Mesenchymal stem cell (in vitro differentiated cells and primary cell): ENCODE data around the gene MARS1.

Experiments
- DNase-seq: peaks from one replicate; pipeline ENCODE4 v3.0.0-alpha.2; 2013
- H2AFZ ChIP-seq: one replicate; pipeline ENCODE4 v1.6.1; 2013; ENCODE audit warnings: low read depth, mild to moderate bottlenecking, control low read depth, inconsistent platforms, low read length, moderate library complexity
- H2AK5ac ChIP-seq: 2 replicates; pipeline ENCODE4 v1.6.1; 2013; ENCODE audit warnings: low read length, moderate library complexity, mild to moderate bottlenecking, inconsistent platforms; ENCODE audit not compliant: severe bottlenecking
- H2BK120ac ChIP-seq: one replicate; pipeline ENCODE4 v1.6.1; 2013; ENCODE audit warnings: low read depth, mild to moderate bottlenecking, inconsistent platforms, low read length, moderate library complexity
- H2BK12ac ChIP-seq, 2 experiments: one replicate each; pipeline ENCODE4 v1.6.1; 2013; ENCODE audit warnings: inconsistent platforms in 2 of 2, low read length in 2 of 2, mild to moderate bottlenecking in 2 of 2, moderate library complexity in 2 of 2, control low read depth in 1 of 2
- H2BK15ac ChIP-seq: one replicate; pipeline ENCODE4 v1.6.1; 2013; ENCODE audit warnings: mild to moderate bottlenecking, low read depth, inconsistent platforms; ENCODE audit not compliant: poor library complexity, severe bottlenecking
- H2BK5ac ChIP-seq: 2 replicates; pipeline ENCODE4 v1.6.1; 2013; ENCODE audit warnings: low read depth, mild to moderate bottlenecking, low read length, control low read depth, inconsistent platforms; ENCODE audit not compliant: poor library complexity, severe bottlenecking
- H3K14ac ChIP-seq, 2 experiments: one replicate each; pipeline ENCODE4 v1.6.1; 2013; ENCODE audit warnings: inconsistent platforms in 2 of 2, low read length in 2 of 2, control low read depth in 1 of 2, mild to moderate bottlenecking in 1 of 2, moderate library complexity in 1 of 2
- H3K18ac ChIP-seq, 2 experiments: one replicate each; pipeline ENCODE4 v1.6.1; 2013; ENCODE audit warnings: inconsistent platforms in 2 of 2, low read length in 2 of 2, control low read depth in 1 of 2, low read depth in 1 of 2, mild to moderate bottlenecking in 1 of 2
- H3K23ac ChIP-seq, 2 experiments: one replicate each; pipeline ENCODE4 v1.6.1; 2013; ENCODE audit warnings: inconsistent platforms in 2 of 2, low read length in 2 of 2, mild to moderate bottlenecking in 2 of 2, moderate library complexity in 2 of 2, control low read depth in 1 of 2
- H3K27ac ChIP-seq: 2 replicates; pipeline ENCODE4 v1.5.1; 2013; ENCODE audit warnings: mild to moderate bottlenecking, moderate library complexity, low read length, control low read depth, inconsistent platforms; ENCODE audit not compliant: poor library complexity, severe bottlenecking
- H3K27me3 ChIP-seq, 2 experiments: 2 replicates each; pipeline versions ENCODE4 v1.6.1 to v1.7.0; 2013; ENCODE audit warnings: low read length in 2 of 2, mild to moderate bottlenecking in 2 of 2, moderate library complexity in 2 of 2, control low read depth in 1 of 2, inconsistent platforms in 1 of 2; ENCODE audit not compliant: control insufficient read depth in 1 of 2, insufficient read depth in 1 of 2
- H3K36me3 ChIP-seq, 2 experiments: 2 replicates each; pipeline versions ENCODE4 v1.6.1 to v1.7.0; 2013; ENCODE audit warnings: low read length in 2 of 2, control low read depth in 1 of 2, inconsistent platforms in 1 of 2, low read depth in 1 of 2, mild to moderate bottlenecking in 1 of 2; ENCODE audit not compliant: insufficient read depth in 2 of 2, control insufficient read depth in 1 of 2
- H3K4ac ChIP-seq, 2 experiments: one replicate each; pipeline ENCODE4 v1.6.1; 2013; ENCODE audit warnings: inconsistent platforms in 2 of 2, low read length in 2 of 2, mild to moderate bottlenecking in 2 of 2, moderate library complexity in 2 of 2, control low read depth in 1 of 2, low read depth in 1 of 2
- H3K4me1 ChIP-seq: 2 replicates; pipeline ENCODE4 v1.6.1; 2013; ENCODE audit warnings: low read depth, low read length, control low read depth; ENCODE audit not compliant: control insufficient read depth, insufficient read depth
- H3K4me2 ChIP-seq: 2 replicates; pipeline ENCODE4 v1.6.1; 2013; ENCODE audit warnings: low read length, mild to moderate bottlenecking, inconsistent platforms; ENCODE audit not compliant: poor library complexity, severe bottlenecking
- H3K4me3 ChIP-seq, 2 experiments: 2 replicates each; pipeline versions ENCODE4 v1.5.1 to v1.7.0; 2013; ENCODE audit warnings: low read length in 2 of 2, mild to moderate bottlenecking in 2 of 2, control low read depth in 1 of 2, low read depth in 1 of 2; ENCODE audit not compliant: insufficient read depth in 1 of 2
- H3K79me1 ChIP-seq: replicated peaks from 2 replicates; pipeline ENCODE4 v1.6.1; 2013; ENCODE audit warnings: mild to moderate bottlenecking, control low read depth, low read length, inconsistent platforms; ENCODE audit not compliant: poor library complexity, severe bottlenecking
- H3K9ac ChIP-seq: 2 replicates; pipeline ENCODE4 v1.7.0; 2013; ENCODE audit warnings: mild to moderate bottlenecking, low read length, moderate library complexity
- H3K9me3 ChIP-seq: 2 replicates; pipeline ENCODE4 v1.7.0; 2013; ENCODE audit warnings: mild to moderate bottlenecking, low read length; ENCODE audit not compliant: control insufficient read depth
- H4K8ac ChIP-seq: one replicate; pipeline ENCODE4 v1.6.1; 2013; ENCODE audit warnings: inconsistent platforms, mild to moderate bottlenecking, low read length, moderate library complexity
- H4K91ac ChIP-seq: one replicate; pipeline ENCODE4 v1.6.1; 2013; ENCODE audit warnings: mild to moderate bottlenecking, low read length, inconsistent platforms
- WGBS: methylation state at CpG from one replicate; pipeline ENCODE4 v1.1.7; 2013; ENCODE audit warnings: mixed read lengths; 5-methylcytosine and 5-hydroxymethylcytosine counted together

The MARS1 gene

GRCh38 chr12:57497223-57498131 is 9.6 kb downstream of the MARS1 start:
- DNase-seq: no peak
- Histone ChIP-seq H4K91ac (no peak overlapping the region), H2BK5ac (no peak overlapping the region), H2BK12ac (no peak overlapping the region), H4K8ac (no peak overlapping the region), H3K23ac (no peak overlapping the region), H3K4me2 (no peak overlapping the region), H2AFZ (no peak overlapping the region), H2AK5ac (no peak overlapping the region), H3K9ac (no peak overlapping the region), H3K14ac (no peak overlapping the region), H3K18ac (no peak overlapping the region), H3K27me3 (no peaks in the 10 kb centered on the region), H2BK15ac (no peak overlapping the region), H3K4ac (no peak overlapping the region), H2BK120ac (no peak overlapping the region), H3K79me1 (peaks cover 32% of the 10 kb centered on the region), H3K27ac (no peak overlapping the region), H3K9me3 (no peaks in the 10 kb centered on the region), H3K4me1 (no peaks in the 10 kb centered on the region), H3K4me3 (no peak overlapping the region), H3K36me3 (peaks cover 66 to 67% of the 10 kb centered on the region in 2 experiments)
- 96% methylated on average over 12 of the region's 12 CpGs for WGBS

DNA sequence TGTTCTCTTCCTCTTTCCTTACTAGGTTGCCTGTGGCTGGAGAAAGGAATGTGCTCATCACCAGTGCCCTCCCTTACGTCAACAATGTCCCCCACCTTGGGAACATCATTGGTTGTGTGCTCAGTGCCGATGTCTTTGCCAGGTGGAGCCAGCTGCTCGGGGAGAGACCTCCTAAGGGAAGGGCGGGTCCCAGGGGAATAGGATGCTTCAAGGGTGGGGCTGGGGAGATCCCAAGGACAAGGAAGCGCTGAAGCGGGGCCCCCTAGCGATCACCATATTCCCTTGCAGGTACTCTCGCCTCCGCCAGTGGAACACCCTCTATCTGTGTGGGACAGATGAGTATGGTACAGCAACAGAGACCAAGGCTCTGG is 10.2 kb downstream of the MARS1 start:
- no peak overlapping the region for H3K4me3 ChIP-seq
- no peak overlapping the region for H4K91ac ChIP-seq
- H2BK15ac ChIP-seq: no peak overlapping the region
- H3K4ac ChIP-seq: no peak overlapping the region
- H2BK12ac ChIP-seq: no peak overlapping the region
- no peak overlapping the region for H2AFZ ChIP-seq
- no peak overlapping the region for H3K9ac ChIP-seq
- no peaks in the 10 kb centered on the region for H3K27me3 ChIP-seq
- no peak for DNase-seq
- no peak overlapping the region for H3K27ac ChIP-seq
- no peak overlapping the region for H2AK5ac ChIP-seq
- H3K14ac ChIP-seq: no peak overlapping the region
- no peaks in the 10 kb centered on the region for H3K9me3 ChIP-seq
- peaks cover 29% of the 10 kb centered on the region for H3K79me1 ChIP-seq
- H3K23ac ChIP-seq: no peak overlapping the region
- H3K36me3 ChIP-seq: peaks cover 65 to 68% of the 10 kb centered on the region in 2 experiments
- no peak overlapping the region for H4K8ac ChIP-seq
- no peak overlapping the region for H3K18ac ChIP-seq
- H3K4me2 ChIP-seq: no peak overlapping the region
- H2BK120ac ChIP-seq: no peak overlapping the region
- WGBS: 84% methylated on average over 9 of the region's 9 CpGs
- no peaks in the 10 kb centered on the region for H3K4me1 ChIP-seq
- H2BK5ac ChIP-seq: no peak overlapping the region

GRCh38 chr12:57498571-57498970 is 10.7 kb downstream of the MARS1 start:
- Histone ChIP-seq H3K9ac (no peak overlapping the region), H3K14ac (no peak overlapping the region), H4K91ac (no peak overlapping the region), H3K4me3 (no peak overlapping the region), H2BK120ac (no peak overlapping the region), H3K18ac (no peak overlapping the region), H2BK12ac (no peak overlapping the region), H3K79me1 (peaks cover 29% of the 10 kb centered on the region), H3K27ac (no peak overlapping the region), H3K23ac (no peak overlapping the region), H4K8ac (no peak overlapping the region), H2AK5ac (no peak overlapping the region), H3K27me3 (no peaks in the 10 kb centered on the region), H3K4ac (no peak overlapping the region), H3K4me1 (no peaks in the 10 kb centered on the region), H3K4me2 (no peak overlapping the region), H3K36me3 (peaks cover 67 to 72% of the 10 kb centered on the region in 2 experiments), H3K9me3 (no peaks in the 10 kb centered on the region), H2AFZ (no peak overlapping the region), H2BK5ac (no peak overlapping the region), H2BK15ac (no peak overlapping the region)
- 90% methylated on average over 2 of the region's 4 CpGs for WGBS
- DNase-seq: no peak

GRCh38 chr12:57500213-57500612 is 12.3 kb downstream of the MARS1 start:
- Histone ChIP-seq H3K18ac (no peak overlapping the region), H3K4me3 (no peak overlapping the region), H3K4me1 (no peaks in the 10 kb centered on the region), H2BK5ac (no peak overlapping the region), H3K36me3 (peaks cover 80 to 83% of the 10 kb centered on the region in 2 experiments), H3K9ac (no peak overlapping the region), H4K8ac (no peak overlapping the region), H4K91ac (no peak overlapping the region), H3K4me2 (no peak overlapping the region), H3K4ac (no peak overlapping the region), H3K9me3 (no peaks in the 10 kb centered on the region), H2AFZ (no peak overlapping the region), H2AK5ac (no peak overlapping the region), H3K79me1 (peaks cover 33% of the 10 kb centered on the region), H3K23ac (no peak overlapping the region), H3K27me3 (no peaks in the 10 kb centered on the region), H2BK120ac (no peak overlapping the region), H3K27ac (no peak overlapping the region), H2BK15ac (no peak overlapping the region), H2BK12ac (no peak overlapping the region), H3K14ac (no peak overlapping the region)
- no peak for DNase-seq
- WGBS: 96% methylated on average over 11 of the region's 11 CpGs
